Measurements from ENCODE around the gene TEX19.
"Not testable (repeated sequence)": the region's sequence is repeated elsewhere in the genome, so short reads cannot be mapped to it uniquely, and the experiment has no call there.

DNA sequence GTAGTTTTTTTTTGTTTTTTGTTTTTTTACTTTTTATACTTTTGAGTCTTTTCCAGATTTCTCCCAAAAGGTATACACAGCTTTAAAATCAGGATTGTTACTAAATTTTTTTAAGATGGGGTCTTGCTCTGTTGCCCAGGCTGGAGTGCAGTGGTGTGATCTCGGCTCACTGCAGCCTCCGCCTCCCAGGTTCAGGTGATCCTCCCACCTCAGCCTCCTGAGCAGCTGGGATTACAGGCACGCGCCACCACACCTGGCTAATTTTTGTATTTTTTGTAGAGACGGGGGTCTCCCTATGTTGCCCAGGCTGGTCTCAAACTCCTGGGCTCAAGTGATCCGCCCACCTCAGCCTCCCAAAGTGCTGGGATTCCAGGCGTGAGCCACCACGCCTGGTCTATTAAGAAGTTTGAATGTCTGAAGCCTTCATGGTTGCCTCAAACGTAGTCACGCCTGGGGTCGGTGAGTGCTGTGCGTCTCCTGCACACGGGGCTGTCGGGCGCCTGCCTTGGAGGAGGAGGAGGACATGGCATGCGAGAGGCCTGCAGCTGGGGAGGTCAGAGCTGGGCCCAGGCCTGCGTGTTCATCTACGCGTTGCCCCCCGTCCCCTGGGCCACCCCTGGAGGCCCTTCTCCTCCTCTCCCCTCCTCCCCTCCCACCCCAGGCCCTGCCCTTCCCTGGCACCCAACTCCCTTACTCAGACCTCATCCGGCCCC is 23.3 kb downstream of the TEX19 start:
- not testable (repeated sequence) for TF ChIP-seq CTCF, POLR2A (IDR thresholded peaks at IDR 0.05)
